Osteoblast (primary cell): Measurements from ENCODE around the gene SLC35F4. TPM values are rescaled to one million over a fixed set of nuclear protein-coding genes. Genes with fewer than 3 reads are reported as not detected.

Source experiments
- DNase-seq: peaks from one replicate; pipeline ENCODE4 v3.0.0; 2011; ENCODE audit warnings: low spot score, mixed read lengths; ENCODE audit not compliant: insufficient read length; ENCODE audit errors: missing footprints
- H2AFZ ChIP-seq: 2 replicates; pipeline ENCODE4 v1.6.0; 2011; ENCODE audit warnings: mild to moderate bottlenecking, low read length
- H3K27ac ChIP-seq: 2 replicates; pipeline ENCODE4 v1.5.1; 2011; ENCODE audit warnings: mild to moderate bottlenecking, low read depth, low read length, moderate library complexity
- H3K27me3 ChIP-seq: 2 replicates; pipeline ENCODE4 v1.6.0; 2012; ENCODE audit warnings: mild to moderate bottlenecking, control low read depth, inconsistent platforms, low read length, moderate library complexity; ENCODE audit not compliant: insufficient read depth
- H3K36me3 ChIP-seq: 2 replicates; pipeline ENCODE4 v1.5.1; 2011; ENCODE audit warnings: mild to moderate bottlenecking, low read length, control low read depth, moderate library complexity; ENCODE audit not compliant: insufficient read depth
- H3K4me1 ChIP-seq: 2 replicates; pipeline ENCODE4 v1.5.1; 2011; ENCODE audit warnings: mild to moderate bottlenecking, low read length, control low read depth, moderate library complexity; ENCODE audit not compliant: insufficient read depth
- H3K4me2 ChIP-seq: 2 replicates; pipeline ENCODE4 v1.6.0; 2011; ENCODE audit warnings: mild to moderate bottlenecking, low read length; ENCODE audit not compliant: insufficient read depth
- H3K4me3 ChIP-seq: fragments of 200-600 bp; sonication (generic); 3 replicates; pipeline ENCODE4 v1.5.1; 2012; ENCODE audit warnings: mild to moderate bottlenecking, low read length, inconsistent platforms; ENCODE audit not compliant: insufficient read depth
- H3K79me2 ChIP-seq: 2 replicates; pipeline ENCODE4 v1.6.0; 2012; ENCODE audit warnings: mild to moderate bottlenecking, low read length, control low read depth, inconsistent platforms; ENCODE audit not compliant: insufficient read depth
- H3K9me3 ChIP-seq: 2 replicates; pipeline ENCODE4 v1.5.1; 2011; ENCODE audit warnings: low read depth, low read length, control low read depth
- H4K20me1 ChIP-seq: 2 replicates; pipeline ENCODE4 v1.6.0; 2012; ENCODE audit warnings: mild to moderate bottlenecking, low read length, control low read depth; ENCODE audit not compliant: insufficient read depth
- CTCF ChIP-seq: IDR thresholded peaks from 2 replicates; pipeline ENCODE4 v1.5.1; 2011; ENCODE audit warnings: mild to moderate bottlenecking, low read depth, low read length, moderate library complexity; ENCODE audit errors: extremely low read depth
- total RNA-seq: library from RNA; depleted of rRNA; stranded (reverse); fragments of >200 nt; gene quantifications from 2 replicates; pipeline ENCODE4 v1.2.3, GENCODE V29; 2012

The SLC35F4 gene
- total RNA-seq, 1 donor = not detected

- H3K27ac ChIP-seq = no peak overlapping the region
- H3K36me3 ChIP-seq = no peaks in the 10 kb centered on the region
- H3K4me2 ChIP-seq = no peak overlapping the region
- no peaks in the 10 kb centered on the region for H3K27me3 ChIP-seq
- DNase-seq = no peak
- no peaks in the 10 kb centered on the region for H3K79me2 ChIP-seq
- H3K9me3 ChIP-seq = no peaks in the 10 kb centered on the region
- TF ChIP-seq CTCF = no peak
- H3K4me3 ChIP-seq = no peak overlapping the region
- no peaks in the 10 kb centered on the region for H3K4me1 ChIP-seq
- no peaks in the 10 kb centered on the region for H4K20me1 ChIP-seq
- H2AFZ ChIP-seq = no peak overlapping the region
These were observed 283.1 kb downstream of the SLC35F4 start for GRCh38 chr14:57582746-57583145.

GRCh38 chr14:57578801-57579200 lies 287.1 kb downstream of the SLC35F4 start:
- Histone ChIP-seq H3K4me2 (no peak overlapping the region), H3K36me3 (no peaks in the 10 kb centered on the region), H3K79me2 (no peaks in the 10 kb centered on the region), H3K4me1 (no peaks in the 10 kb centered on the region), H2AFZ (no peak overlapping the region), H3K27ac (no peak overlapping the region), H3K4me3 (no peak overlapping the region), H4K20me1 (no peaks in the 10 kb centered on the region), H3K9me3 (no peaks in the 10 kb centered on the region), H3K27me3 (no peaks in the 10 kb centered on the region)
- no peak for TF ChIP-seq CTCF
- DNase-seq = no peak

- DNase-seq = no peak
- no peaks in the 10 kb centered on the region for H3K9me3 ChIP-seq
- no peaks in the 10 kb centered on the region for H4K20me1 ChIP-seq
- no peak overlapping the region for H3K4me2 ChIP-seq
- no peak overlapping the region for H3K4me3 ChIP-seq
- H3K27me3 ChIP-seq = no peaks in the 10 kb centered on the region
- no peak overlapping the region for H2AFZ ChIP-seq
- no peaks in the 10 kb centered on the region for H3K4me1 ChIP-seq
- no peak overlapping the region for H3K27ac ChIP-seq
- H3K36me3 ChIP-seq = no peaks in the 10 kb centered on the region
- TF ChIP-seq CTCF = no peak
- no peaks in the 10 kb centered on the region for H3K79me2 ChIP-seq
These were observed 289.4 kb downstream of the SLC35F4 start for GRCh38 chr14:57576498-57576897.

- Histone ChIP-seq H3K4me2 (no peak overlapping the region), H3K4me1 (no peaks in the 10 kb centered on the region), H3K27me3 (no peaks in the 10 kb centered on the region), H3K27ac (no peak overlapping the region), H3K9me3 (no peaks in the 10 kb centered on the region), H3K36me3 (no peaks in the 10 kb centered on the region), H4K20me1 (no peaks in the 10 kb centered on the region), H3K79me2 (no peaks in the 10 kb centered on the region), H2AFZ (no peak overlapping the region), H3K4me3 (no peak overlapping the region)
- no peak for DNase-seq
- TF ChIP-seq CTCF = no peak
These were observed 290.4 kb downstream of the SLC35F4 start for GRCh38 chr14:57575482-57575881.
